Breast epithelium (tissue), 4 donors: ENCODE data around the gene GRXCR2. TPM values are rescaled to one million over a fixed set of nuclear protein-coding genes. Genes with fewer than 3 reads are reported as not detected.

ENCODE experiments used
- DNase-seq, 2 donors: peaks; one replicate each; pipeline ENCODE4 v3.0.0-alpha.2; 2019; ENCODE audit warnings: low spot score in 2 of 2
- H3K27ac ChIP-seq, 2 donors: fragments of 200-600 bp; sonication (generic) in 1 of 2; one replicate each; pipeline ENCODE4 v1.5.1; 2016 to 2019; ENCODE audit warnings: mild to moderate bottlenecking in 1 of 2
- H3K27me3 ChIP-seq, 2 donors: fragments of 200-600 bp; sonication (generic) in 1 of 2; one replicate each; pipeline versions ENCODE4 v1.5.1 to v1.6.0; 2017 to 2019; ENCODE audit warnings: control low read depth in 1 of 2, mild to moderate bottlenecking in 1 of 2
- H3K36me3 ChIP-seq: fragments of 200-600 bp; one replicate; pipeline ENCODE4 v1.5.1; 2019
- H3K4me1 ChIP-seq, 2 donors: fragments of 200-600 bp; sonication (generic); one replicate each; pipeline ENCODE4 v1.5.1; 2016 to 2019; ENCODE audit warnings: control low read depth in 1 of 2
- H3K4me3 ChIP-seq, 3 donors: fragments of 200-600 bp; sonication (generic); 1 replicate in 2 of 3; 2 replicates in 1 of 3; pipeline ENCODE4 v1.5.1; 2016 to 2019; ENCODE audit warnings: mild to moderate bottlenecking in 3 of 3, moderate library complexity in 2 of 3
- H3K9me3 ChIP-seq, 2 donors: fragments of 200-600 bp; sonication (generic) in 1 of 2; one replicate each; pipeline ENCODE4 v1.5.1; 2016 to 2019; ENCODE audit warnings: control low read depth in 1 of 2
- CTCF ChIP-seq, 3 donors: fragments of 450-650 bp; IDR thresholded peaks; one replicate each; pipeline ENCODE4 v1.5.1; 2016 to 2017; ENCODE audit warnings: antibody characterized with exemption in 3 of 3, mild to moderate bottlenecking in 3 of 3, moderate library complexity in 3 of 3
- POLR2A ChIP-seq: fragments of 450-650 bp; IDR thresholded peaks from one replicate; pipeline ENCODE4 v1.6.1; 2016; ENCODE audit warnings: antibody characterized with exemption, mild to moderate bottlenecking, moderate library complexity
- POLR2AphosphoS5 ChIP-seq, 3 donors: sonication (generic); formaldehyde crosslinking; IDR thresholded peaks; one replicate each; pipeline ENCODE4 v1.6.1; 2017; ENCODE audit warnings: antibody characterized with exemption in 3 of 3
- intact Hi-C: fragments of 100-400 bp; cut with DNase I; formaldehyde crosslinking; loops from one replicate; pipeline ENCODE4 v1.15.1; 2023; ENCODE audit warnings: low total_unique reads
- total RNA-seq, 3 donors: library from RNA; depleted of rRNA; stranded (reverse); fragments of >200 nt; gene quantifications; one replicate each; pipeline ENCODE4 v1.1.0, GENCODE V29; 2016

GRXCR2 gene
- total RNA-seq, 3 donors from 2014 or later = 0.29 TPM; not detected in 2

DNA sequence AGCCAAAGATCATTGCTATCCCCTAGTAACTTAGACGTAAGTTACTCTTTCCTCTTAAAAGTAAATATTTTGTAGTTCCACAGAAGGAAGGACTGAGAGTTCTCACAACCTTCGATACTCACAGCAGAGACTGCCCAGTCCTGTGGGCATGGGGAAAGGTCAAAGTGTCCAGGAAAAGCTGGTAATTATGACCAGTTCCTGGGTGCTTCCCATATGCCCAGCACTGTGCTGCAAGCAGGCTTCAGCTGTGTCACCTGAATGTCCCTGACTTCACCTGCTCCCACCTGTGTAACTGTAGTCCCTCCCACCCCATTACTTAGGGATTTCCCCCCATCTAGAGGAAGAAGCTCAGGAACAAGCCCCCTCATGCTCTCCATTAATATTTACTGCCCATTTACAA, 45.6 kb upstream of the GRXCR2 start:
- H3K27me3 ChIP-seq = no peaks in the 10 kb centered on the region
- no peak for DNase-seq
- no peak overlapping the region for H3K27ac ChIP-seq
- TF ChIP-seq CTCF (IDR thresholded peaks at IDR 0.05) (no peak), POLR2AphosphoS5 (IDR thresholded peaks at IDR 0.05) (no peak), POLR2A (no peak)
- no peaks in the 10 kb centered on the region for H3K9me3 ChIP-seq
- H3K4me3 ChIP-seq = no peak overlapping the region
- H3K4me1 ChIP-seq = no peaks in the 10 kb centered on the region
- intact Hi-C loops = no loop called here
- H3K36me3 ChIP-seq = no peaks in the 10 kb centered on the region

GRCh38 chr5:145917288-145917687, 44.5 kb upstream of the GRXCR2 start:
- intact Hi-C loops = no loop called here
- Histone ChIP-seq H3K27me3 (no peaks in the 10 kb centered on the region), H3K9me3 (no peaks in the 10 kb centered on the region), H3K4me1 (no peaks in the 10 kb centered on the region), H3K4me3 (no peak overlapping the region), H3K36me3 (no peaks in the 10 kb centered on the region), H3K27ac (no peak overlapping the region)
- TF ChIP-seq POLR2A = no peak
- no peak for TF ChIP-seq CTCF (IDR thresholded peaks at IDR 0.05)
- TF ChIP-seq POLR2AphosphoS5 (IDR thresholded peaks at IDR 0.05) = no peak
- no peak for DNase-seq

DNA sequence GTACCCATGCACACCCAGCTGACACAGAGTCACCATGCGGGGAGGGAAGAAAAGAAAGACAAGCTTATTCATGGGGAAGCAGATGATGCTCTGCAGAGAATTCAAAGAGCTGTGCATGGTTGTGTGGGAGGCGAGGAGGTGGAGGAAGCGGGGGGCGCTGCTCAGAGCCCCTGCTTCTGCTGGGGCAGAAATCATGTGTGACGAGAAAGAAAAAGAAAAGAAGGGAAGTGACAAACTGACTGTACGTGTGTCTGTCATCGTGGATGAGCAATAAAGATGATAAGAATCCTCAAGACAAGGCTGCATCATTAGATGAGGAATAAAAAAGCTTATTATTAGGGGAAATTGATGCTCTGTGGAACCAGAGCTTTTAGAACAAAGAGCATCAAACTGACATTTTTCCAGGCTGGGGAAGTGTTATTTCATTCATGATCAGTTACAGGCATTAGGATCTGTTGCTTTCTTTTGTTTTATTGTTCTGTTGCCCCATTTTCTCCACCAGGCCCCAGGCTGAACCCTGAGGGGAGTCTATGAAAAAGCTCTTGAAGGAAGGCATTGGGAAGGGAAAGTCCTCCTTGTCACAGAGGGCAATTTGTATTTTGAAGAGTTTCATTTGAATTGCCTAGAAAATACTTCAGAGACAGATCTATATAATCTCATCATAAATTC, 43.3 kb upstream of the GRXCR2 start:
- Histone ChIP-seq H3K27me3 (no peaks in the 10 kb centered on the region), H3K4me1 (no peaks in the 10 kb centered on the region), H3K9me3 (no peaks in the 10 kb centered on the region), H3K4me3 (no peak overlapping the region), H3K36me3 (no peaks in the 10 kb centered on the region), H3K27ac (no peak overlapping the region)
- TF ChIP-seq CTCF (IDR thresholded peaks at IDR 0.05) (no peak), POLR2A (no peak), POLR2AphosphoS5 (IDR thresholded peaks at IDR 0.05) (no peak)
- intact Hi-C loops = loop anchor here (2.0 kb wide), 1 partner anchor 57 kb away; no protein-coding TSS in a partner anchor
- DNase-seq = no peak

DNA sequence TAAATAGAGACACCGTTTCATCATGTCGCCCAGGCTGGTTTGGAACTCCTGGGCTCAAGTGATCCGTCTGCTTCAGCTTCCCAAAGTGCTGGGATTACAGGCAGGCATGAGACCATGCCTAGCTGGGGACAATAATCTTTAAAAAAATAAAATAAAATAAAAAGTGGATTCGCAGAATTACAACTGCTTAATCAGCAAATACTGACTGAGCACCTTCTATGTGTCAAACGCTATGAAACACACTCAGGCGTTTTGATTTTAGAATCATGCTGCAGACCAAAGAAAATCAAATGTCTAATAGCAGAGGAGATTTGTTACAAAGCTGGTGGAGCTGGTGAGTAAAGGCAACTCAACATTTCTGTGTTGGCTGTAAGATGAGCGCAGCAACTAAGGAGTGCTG, 40.9 kb upstream of the GRXCR2 start:
- no peak for DNase-seq
- intact Hi-C loops = loop anchor here (2.0 kb wide), 1 partner anchor 59 kb away; no protein-coding TSS in a partner anchor
- H3K9me3 ChIP-seq = no peaks in the 10 kb centered on the region
- no peak for TF ChIP-seq POLR2AphosphoS5 (IDR thresholded peaks at IDR 0.05)
- no peak for TF ChIP-seq CTCF (IDR thresholded peaks at IDR 0.05)
- no peak for TF ChIP-seq POLR2A
- no peaks in the 10 kb centered on the region for H3K27me3 ChIP-seq
- H3K27ac ChIP-seq = no peak overlapping the region
- H3K36me3 ChIP-seq = no peaks in the 10 kb centered on the region
- no peak overlapping the region for H3K4me3 ChIP-seq
- H3K4me1 ChIP-seq = no peaks in the 10 kb centered on the region

DNA sequence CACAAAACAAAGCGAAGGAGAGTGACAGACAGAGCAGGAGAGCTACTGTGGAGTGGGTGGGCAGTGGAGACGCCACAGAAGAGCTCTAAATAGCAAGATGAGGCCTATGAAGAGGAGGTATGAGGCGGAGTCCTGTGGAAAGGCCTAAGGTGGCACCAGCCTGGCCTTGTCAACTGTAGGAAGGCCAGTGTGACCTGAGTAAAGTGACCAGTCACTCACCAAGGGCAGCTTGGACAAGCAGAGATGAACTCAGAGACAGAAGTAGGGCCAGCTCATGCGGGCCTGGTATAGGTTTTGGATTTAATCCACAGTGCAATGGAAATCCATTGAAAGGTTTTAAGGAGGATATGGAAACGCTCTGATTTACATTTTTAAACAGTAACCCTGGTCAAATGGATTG, 39.8 kb upstream of the GRXCR2 start:
- H3K36me3 ChIP-seq = no peaks in the 10 kb centered on the region
- no peak overlapping the region for H3K27ac ChIP-seq
- H3K4me1 ChIP-seq = no peaks in the 10 kb centered on the region
- no peak for TF ChIP-seq POLR2A
- TF ChIP-seq POLR2AphosphoS5 (IDR thresholded peaks at IDR 0.05) = no peak
- TF ChIP-seq CTCF (IDR thresholded peaks at IDR 0.05) = no peak
- no peak for DNase-seq
- no peak overlapping the region for H3K4me3 ChIP-seq
- intact Hi-C loops = no loop called here
- no peaks in the 10 kb centered on the region for H3K27me3 ChIP-seq
- no peaks in the 10 kb centered on the region for H3K9me3 ChIP-seq
